Parathyroid adenoma (tissue), 2 donors: ENCODE measurements around the gene ANKH.
"Not testable (repeated sequence)": the region's sequence is repeated elsewhere in the genome, so short reads cannot be mapped to it uniquely, and the experiment has no call there.

ENCODE experiments used
- H2AFZ ChIP-seq: fragments of 300-600 bp; sonication (generic); one replicate; pipeline ENCODE4 v1.7.0; 2017; ENCODE audit warnings: antibody characterized with exemption, mild to moderate bottlenecking
- H3K27ac ChIP-seq: fragments of 300-600 bp; sonication (generic); one replicate; pipeline ENCODE4 v1.7.0; 2017
- H3K27me3 ChIP-seq: fragments of 300-600 bp; sonication (generic); one replicate; pipeline ENCODE4 v1.7.0; 2017; ENCODE audit warnings: low read length; ENCODE audit not compliant: control insufficient read depth, insufficient read depth
- H3K36me3 ChIP-seq: fragments of 300-600 bp; sonication (generic); one replicate; pipeline ENCODE4 v1.7.0; 2017; ENCODE audit warnings: low read length; ENCODE audit not compliant: control insufficient read depth, insufficient read depth
- H3K4me1 ChIP-seq: fragments of 300-600 bp; sonication (generic); one replicate; pipeline ENCODE4 v1.7.0; 2017; ENCODE audit warnings: control low read depth
- H3K4me2 ChIP-seq: fragments of 300-600 bp; sonication (generic); one replicate; pipeline ENCODE4 v1.7.0; 2017; ENCODE audit warnings: low read length
- H3K4me3 ChIP-seq: fragments of 300-600 bp; sonication (generic); one replicate; pipeline ENCODE4 v1.7.0; 2017; ENCODE audit warnings: low read depth, low read length
- H3K79me2 ChIP-seq: fragments of 300-600 bp; sonication (generic); one replicate; pipeline ENCODE4 v1.7.0; 2017; ENCODE audit warnings: control low read depth
- H3K9ac ChIP-seq: fragments of 300-600 bp; sonication (generic); one replicate; pipeline ENCODE4 v1.7.0; 2017; ENCODE audit warnings: mild to moderate bottlenecking
- H3K9me3 ChIP-seq: fragments of 300-600 bp; sonication (generic); one replicate; pipeline ENCODE4 v1.7.0; 2017; ENCODE audit warnings: low read length; ENCODE audit not compliant: control insufficient read depth
- CTCF ChIP-seq: fragments of 300-600 bp; sonication (generic); IDR thresholded peaks from one replicate; pipeline ENCODE4 v1.7.0; 2017; ENCODE audit warnings: antibody characterized with exemption, mild to moderate bottlenecking
- donor health status: primary hyperparathyroidism.

Gene ANKH

DNA sequence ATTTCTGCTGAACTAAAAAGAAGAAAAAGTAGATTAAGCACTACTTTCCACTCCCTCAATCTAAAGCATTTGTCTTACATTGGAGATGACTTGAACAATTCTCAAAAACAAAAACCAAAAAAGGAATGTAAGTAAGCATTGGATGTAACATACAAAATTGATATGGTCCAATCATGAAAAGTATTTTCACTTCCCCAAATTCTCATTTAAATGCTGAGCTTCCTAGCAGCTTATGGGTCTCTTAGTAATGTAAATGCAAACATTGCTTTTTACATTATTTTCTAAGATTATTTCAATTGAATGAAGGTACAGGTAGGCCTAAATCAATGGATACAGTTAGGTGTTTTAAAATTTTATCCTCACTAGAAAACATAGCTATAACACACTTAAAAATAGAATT is 20.0 kb downstream of the ANKH start:
- Histone ChIP-seq H3K9ac (no peak overlapping the region), H2AFZ (no peak overlapping the region), H3K27ac (no peak overlapping the region), H3K79me2 (peaks cover 12% of the 10 kb centered on the region), H3K27me3 (no peaks in the 10 kb centered on the region), H3K4me1 (peaks cover 40% of the 10 kb centered on the region), H3K4me2 (peak overlapping the region; percentile 53), H3K9me3 (no peaks in the 10 kb centered on the region), H3K36me3 (no peaks in the 10 kb centered on the region), H3K4me3 (no peak overlapping the region)
- no peak for TF ChIP-seq CTCF

GRCh38 chr5:14851050-14851419 is 20.5 kb downstream of the ANKH start:
- Histone ChIP-seq H3K27me3 (no peaks in the 10 kb centered on the region), H3K4me2 (peak overlapping the region; percentile 53), H3K27ac (peak overlapping the region; percentile 90), H3K79me2 (peaks cover 7% of the 10 kb centered on the region), H3K4me1 (peaks cover 40% of the 10 kb centered on the region), H3K9me3 (no peaks in the 10 kb centered on the region), H3K36me3 (no peaks in the 10 kb centered on the region), H3K9ac (no peak overlapping the region), H3K4me3 (peak overlapping the region; percentile 6), H2AFZ (peak overlapping the region; percentile 59)
- no peak for TF ChIP-seq CTCF

DNA sequence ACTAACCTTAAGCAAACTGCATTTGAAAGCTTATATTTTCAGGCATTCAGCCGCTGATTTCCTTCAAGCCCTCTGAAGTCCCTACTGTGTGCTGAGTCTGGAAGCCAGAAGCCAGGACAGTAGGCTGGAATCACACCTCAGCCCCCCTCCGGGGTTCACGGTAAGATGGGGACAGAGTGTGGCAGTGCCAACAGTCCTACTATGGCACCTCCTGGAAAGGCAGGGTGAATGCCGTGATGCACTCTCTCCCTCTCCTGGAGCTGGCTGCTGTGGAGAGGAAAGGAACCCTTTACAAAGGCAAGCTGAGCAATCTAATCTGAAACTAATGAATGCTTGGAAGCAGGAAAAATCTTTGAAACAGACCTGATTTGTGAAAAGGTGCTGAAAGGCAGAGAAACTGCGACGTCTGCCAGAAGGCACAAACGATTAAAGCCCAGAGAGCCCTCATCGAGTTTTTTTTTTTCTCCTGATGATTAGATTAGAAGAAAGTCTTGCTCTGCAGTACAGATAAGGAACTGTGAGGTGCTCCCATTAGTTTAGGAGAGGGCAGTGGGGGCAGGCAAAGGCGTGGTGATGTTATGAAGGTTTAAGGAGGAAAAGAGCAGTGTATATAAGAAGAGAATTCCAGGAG is 21.0 kb downstream of the ANKH start:
- Histone ChIP-seq H3K27ac (peak overlapping the region; percentile 90), H2AFZ (peak overlapping the region; percentile 59)

DNA sequence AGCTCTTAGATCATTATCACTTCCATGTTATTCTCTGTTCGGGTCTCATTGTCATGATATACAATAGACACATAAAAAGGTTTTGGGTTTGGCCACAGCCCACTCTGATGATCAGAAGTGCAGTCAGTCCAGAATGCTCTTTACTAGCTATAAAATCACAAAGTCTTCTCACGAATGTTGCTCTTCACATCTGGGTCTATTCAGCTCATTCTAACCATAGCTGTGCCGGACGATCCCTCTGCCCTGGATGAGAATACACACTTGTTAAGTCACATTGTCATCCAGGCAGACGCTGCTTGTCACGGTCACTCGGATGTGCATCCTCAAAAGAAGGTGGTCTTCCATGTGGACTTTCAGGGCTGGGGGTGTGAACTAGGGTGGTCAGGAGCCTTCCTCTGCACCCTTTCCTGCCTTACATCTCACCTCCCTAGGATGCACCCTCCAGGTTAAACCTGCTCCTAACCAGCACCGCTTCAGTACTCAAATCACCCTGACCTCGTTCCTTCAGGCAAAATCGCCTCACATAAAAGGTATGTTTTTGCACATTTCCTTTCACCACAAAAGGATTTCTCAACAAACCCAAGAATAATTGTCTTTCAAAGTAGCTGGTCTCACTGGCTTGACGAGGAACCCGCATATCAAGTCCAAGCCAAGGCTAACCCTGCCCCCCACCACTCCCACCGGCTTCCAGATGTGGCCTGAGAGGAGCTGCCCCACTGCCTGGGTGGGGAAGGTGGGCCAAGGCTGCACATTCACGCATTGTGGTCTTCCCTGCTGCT is 21.9 kb downstream of the ANKH start:
- Histone ChIP-seq H3K9ac (no peak overlapping the region), H2AFZ (peak overlapping the region; percentile 59), H3K36me3 (no peaks in the 10 kb centered on the region), H3K27me3 (no peaks in the 10 kb centered on the region), H3K4me2 (peak overlapping the region; percentile 55), H3K4me1 (peaks cover 40% of the 10 kb centered on the region), H3K9me3 (no peaks in the 10 kb centered on the region), H3K4me3 (peak overlapping the region; percentile 27), H3K79me2 (peaks cover 2% of the 10 kb centered on the region), H3K27ac (peak overlapping the region; percentile 90)
- no peak for TF ChIP-seq CTCF

More for the DNA sequence above, 21.0 kb downstream of the ANKH start:
- H3K4me1 ChIP-seq, result peaks cover 40% of the 10 kb centered on the region
- TF ChIP-seq CTCF, result no peak
- no peaks in the 10 kb centered on the region for H3K27me3 ChIP-seq
- H3K4me2 ChIP-seq, result peak overlapping the region; percentile 55
- no peaks in the 10 kb centered on the region for H3K9me3 ChIP-seq
- no peaks in the 10 kb centered on the region for H3K36me3 ChIP-seq
- H3K9ac ChIP-seq, result no peak overlapping the region
- H3K4me3 ChIP-seq, result peak overlapping the region; percentile 27
- peaks cover 6% of the 10 kb centered on the region for H3K79me2 ChIP-seq

- not testable (repeated sequence) for H3K4me3 ChIP-seq, H3K79me2 ChIP-seq, H3K27me3 ChIP-seq, H3K36me3 ChIP-seq, H2AFZ ChIP-seq, H3K27ac ChIP-seq, H3K9ac ChIP-seq, H3K9me3 ChIP-seq
- peaks cover 40% of the 10 kb centered on the region for H3K4me1 ChIP-seq
- peak overlapping the region; percentile 55 for H3K4me2 ChIP-seq
Measured at GRCh38 chr5:14848942-14849341, 22.6 kb downstream of the ANKH start.
